ENCODE measurements around the gene MMP7.

MMP7 gene

GRCh38 chr11:102530558-102530957 is at the start of gene MMP7:
Gene MMP7 (minus strand): TSS chr11:102530747. CDS start chr11:102530700, 47 bp downstream.
- DNase-seq (ENCODE audit: low read depth) = no peak
- TF ChIP-seq CTCF (IDR thresholded peaks at IDR 0.05; ENCODE audit: low read depth, low read length, missing control alignments) = no peak
- no peak within 1 kb of the TSS for H3K4me3 ChIP-seq (ENCODE audit: low read depth, low read length)

GRCh38 chr11:102577723-102578122 is 47.2 kb upstream of the MMP7 start:
- H3K4me3 ChIP-seq (ENCODE audit: low read depth, low read length) = no peak overlapping the region
- DNase-seq (ENCODE audit: low read depth) = no peak
- no peak for TF ChIP-seq CTCF (IDR thresholded peaks at IDR 0.05; ENCODE audit: low read depth, low read length, missing control alignments)

- no peak for TF ChIP-seq CTCF (IDR thresholded peaks at IDR 0.05; ENCODE audit: low read depth, low read length, missing control alignments)
- no peak overlapping the region for H3K4me3 ChIP-seq (ENCODE audit: low read depth, low read length)
- no peak for DNase-seq (ENCODE audit: low read depth)
These were observed 46.6 kb upstream of the MMP7 start for GRCh38 chr11:102577182-102577581.

- no peak for DNase-seq (ENCODE audit: low read depth)
- TF ChIP-seq CTCF (IDR thresholded peaks at IDR 0.05; ENCODE audit: low read depth, low read length, missing control alignments) = no peak
- no peak overlapping the region for H3K4me3 ChIP-seq (ENCODE audit: low read depth, low read length)
These were observed 45.8 kb upstream of the MMP7 start for GRCh38 chr11:102576350-102576749.

GRCh38 chr11:102575012-102575411 is 44.5 kb upstream of the MMP7 start:
- H3K4me3 ChIP-seq (ENCODE audit: low read depth, low read length) = no peak overlapping the region
- no peak for DNase-seq (ENCODE audit: low read depth)
- no peak for TF ChIP-seq CTCF (IDR thresholded peaks at IDR 0.05; ENCODE audit: low read depth, low read length, missing control alignments)

- H3K4me3 ChIP-seq (ENCODE audit: low read depth, low read length) = no peak overlapping the region
- DNase-seq (ENCODE audit: low read depth) = no peak
- TF ChIP-seq CTCF (IDR thresholded peaks at IDR 0.05; ENCODE audit: low read depth, low read length, missing control alignments) = no peak
These were observed 43.3 kb upstream of the MMP7 start for GRCh38 chr11:102573851-102574250.

GRCh38 chr11:102572554-102573220 is 42.1 kb upstream of the MMP7 start:
- no peak overlapping the region for H3K4me3 ChIP-seq (ENCODE audit: low read depth, low read length)
- TF ChIP-seq CTCF (IDR thresholded peaks at IDR 0.05; ENCODE audit: low read depth, low read length, missing control alignments) = no peak
- no peak for DNase-seq (ENCODE audit: low read depth)

All from GM12864 (cell line).